Gastrocnemius medialis (tissue), 4 donors: Measurements from ENCODE around the gene SOST. TPM values are rescaled to one million over a fixed set of nuclear protein-coding genes. Genes with fewer than 3 reads are reported as not detected.

Experiments used
- ATAC-seq, 2 donors: fragments of 150-250 bp; one replicate each; pipeline ENCODE4 v1.9.1; 2016
- DNase-seq, 2 donors: peaks; one replicate each; pipeline ENCODE4 v3.0.0-alpha.2; 2019
- H3K27ac ChIP-seq, 4 donors: fragments of 200-600 bp; sonication (generic); 1 replicate in 1 of 4; 2 replicates in 3 of 4; pipeline ENCODE4 v1.5.1; 2016 to 2018; ENCODE audit warnings: mild to moderate bottlenecking in 2 of 4, moderate library complexity in 1 of 4
- H3K27me3 ChIP-seq, 3 donors: fragments of 200-600 bp; sonication (generic) in 2 of 3; 1 replicate in 1 of 3; 2 replicates in 2 of 3; pipeline versions ENCODE4 v1.5.1 to v1.6.0; 2016 to 2019; ENCODE audit warnings: mild to moderate bottlenecking in 1 of 3, moderate library complexity in 1 of 3
- H3K36me3 ChIP-seq, 2 donors: fragments of 200-600 bp; sonication (generic) in 1 of 2; one replicate each; pipeline ENCODE4 v1.5.1; 2017 to 2018
- H3K4me1 ChIP-seq, 2 donors: fragments of 200-600 bp; sonication (generic) in 1 of 2; one replicate each; pipeline ENCODE4 v1.5.1; 2016 to 2017; ENCODE audit warnings: mild to moderate bottlenecking in 2 of 2
- H3K4me3 ChIP-seq, 4 donors: fragments of 200-600 bp; sonication (generic) in 3 of 4; 1 replicate in 1 of 4; 2 replicates in 3 of 4; pipeline ENCODE4 v1.5.1; 2016 to 2019; ENCODE audit warnings: mild to moderate bottlenecking in 2 of 4
- H3K9me3 ChIP-seq, 3 donors: fragments of 200-600 bp; sonication (generic) in 2 of 3; 1 replicate in 1 of 3; 2 replicates in 2 of 3; pipeline ENCODE4 v1.5.1; 2016 to 2019
- CTCF ChIP-seq, 5 experiments: fragments of 450-650 bp in 3 of 5; fragments of 200-600 bp in 2 of 5; sonication (generic) in 2 of 5; IDR thresholded peaks in 4 of 5; conservative IDR thresholded peaks in 1 of 5; 1 replicate in 4 of 5; 2 replicates in 1 of 5; pipeline ENCODE4 v1.5.1; 2016 to 2019; ENCODE audit warnings: antibody characterized with exemption in 5 of 5, mild to moderate bottlenecking in 3 of 5, moderate library complexity in 3 of 5
- POLR2A ChIP-seq, 2 donors: fragments of 450-650 bp; IDR thresholded peaks; one replicate each; pipeline ENCODE4 v1.6.1; 2017; ENCODE audit warnings: antibody characterized with exemption in 2 of 2, mild to moderate bottlenecking in 2 of 2, moderate library complexity in 2 of 2
- in situ Hi-C, 4 donors: fragments of 200-750 bp; cut with MboI; loops; one replicate each; pipeline versions ENCODE4 v1.15.0 to v1.8.0; 2017; ENCODE audit warnings: low sequenced_read_pairs in 4 of 4
- intact Hi-C: fragments of 100-400 bp; cut with DNase I; formaldehyde crosslinking; loops from one replicate; pipeline ENCODE4 v1.15.1; 2023; ENCODE audit warnings: low total_unique reads
- total RNA-seq, 4 donors: library from RNA; depleted of rRNA; stranded (reverse); fragments of >200 nt; gene quantifications; one replicate each; pipeline versions ENCODE4 v1.1.0 to v1.2.3, GENCODE V29; 2016

Gene SOST
- total RNA-seq, 4 donors from 2014 or later = not detected

GRCh38 chr17:43719578-43719977, 39.0 kb downstream of the SOST start:
- DNase-seq = no peak
- H3K36me3 ChIP-seq = no peaks in the 10 kb centered on the region
- H3K9me3 ChIP-seq = no peaks in the 10 kb centered on the region
- in situ Hi-C loops (no loop called here), intact Hi-C loops (no loop called here)
- H3K4me3 ChIP-seq = no peak overlapping the region
- H3K27me3 ChIP-seq = no peaks in the 10 kb centered on the region
- H3K27ac ChIP-seq = no peak overlapping the region
- ATAC-seq = no peak
- H3K4me1 ChIP-seq = no peaks in the 10 kb centered on the region
- TF ChIP-seq POLR2A (IDR thresholded peaks at IDR 0.05) (no peak), CTCF (IDR thresholded peaks at IDR 0.05 in 4 of 5, conservative IDR thresholded peaks at IDR 0.05 in 1 of 5) (no peak)

- in situ Hi-C loops = no loop called here
Observed at GRCh38 chr17:43718544-43718943, 40.0 kb downstream of the SOST start.

GRCh38 chr17:43717913-43718312, 40.7 kb downstream of the SOST start:
- H3K4me1 ChIP-seq = peaks cover 6 to 7% of the 10 kb centered on the region in 2 donors
- intact Hi-C loops = no loop called here
- TF ChIP-seq CTCF (IDR thresholded peaks at IDR 0.05 in 4 of 5, conservative IDR thresholded peaks at IDR 0.05 in 1 of 5) (no peak), POLR2A (IDR thresholded peaks at IDR 0.05) (no peak)

More at GRCh38 chr17:43718544-43718943, 40.0 kb downstream of the SOST start:
- H3K27me3 ChIP-seq = peaks cover 0 to 5% (median 0%) of the 10 kb centered on the region in 3 donors
- H3K4me1 ChIP-seq = peaks cover under 1 to 3% of the 10 kb centered on the region in 2 donors
- TF ChIP-seq CTCF (IDR thresholded peaks at IDR 0.05 in 4 of 5, conservative IDR thresholded peaks at IDR 0.05 in 1 of 5) (no peak), POLR2A (IDR thresholded peaks at IDR 0.05) (no peak)
- ATAC-seq (no peak), DNase-seq (no peak)
- no peak overlapping the region for H3K4me3 ChIP-seq
- intact Hi-C loops = no loop called here
- H3K27ac ChIP-seq = no peak overlapping the region
- H3K9me3 ChIP-seq = no peaks in the 10 kb centered on the region
- no peaks in the 10 kb centered on the region for H3K36me3 ChIP-seq

GRCh38 chr17:43714465-43715149, 44.0 kb downstream of the SOST start:
- in situ Hi-C loops (no loop called here), intact Hi-C loops (no loop called here)
- TF ChIP-seq CTCF (IDR thresholded peaks at IDR 0.05 in 4 of 5, conservative IDR thresholded peaks at IDR 0.05 in 1 of 5) = no peak
- H3K27ac ChIP-seq = no peak overlapping the region
- H3K4me1 ChIP-seq = peaks cover 7% of the 10 kb centered on the region in 2 donors
- ATAC-seq (no peak), DNase-seq (no peak)
- H3K4me3 ChIP-seq = no peak overlapping the region
- H3K36me3 ChIP-seq = no peaks in the 10 kb centered on the region
- peaks cover 13 to 18% (median 15%) of the 10 kb centered on the region in 3 donors for H3K27me3 ChIP-seq
- H3K9me3 ChIP-seq = no peaks in the 10 kb centered on the region

More at GRCh38 chr17:43717913-43718312, 40.7 kb downstream of the SOST start:
- DNase-seq (no peak), ATAC-seq (no peak)
- in situ Hi-C loops = no loop called here
- H3K27ac ChIP-seq = no peak overlapping the region
- no peaks in the 10 kb centered on the region for H3K36me3 ChIP-seq
- peaks cover 0 to 8% (median 5%) of the 10 kb centered on the region in 3 donors for H3K27me3 ChIP-seq
- no peak overlapping the region for H3K4me3 ChIP-seq
- no peaks in the 10 kb centered on the region for H3K9me3 ChIP-seq
